COLO668 (cell line): ENCODE data around the gene CDK9.

Experiments
- DNase-seq: peaks from one replicate; lab custom pipeline; 2025; ENCODE audit not compliant: unreplicated experiment; lab: John Stamatoyannopoulos, UW

CDK9 gene

DNA sequence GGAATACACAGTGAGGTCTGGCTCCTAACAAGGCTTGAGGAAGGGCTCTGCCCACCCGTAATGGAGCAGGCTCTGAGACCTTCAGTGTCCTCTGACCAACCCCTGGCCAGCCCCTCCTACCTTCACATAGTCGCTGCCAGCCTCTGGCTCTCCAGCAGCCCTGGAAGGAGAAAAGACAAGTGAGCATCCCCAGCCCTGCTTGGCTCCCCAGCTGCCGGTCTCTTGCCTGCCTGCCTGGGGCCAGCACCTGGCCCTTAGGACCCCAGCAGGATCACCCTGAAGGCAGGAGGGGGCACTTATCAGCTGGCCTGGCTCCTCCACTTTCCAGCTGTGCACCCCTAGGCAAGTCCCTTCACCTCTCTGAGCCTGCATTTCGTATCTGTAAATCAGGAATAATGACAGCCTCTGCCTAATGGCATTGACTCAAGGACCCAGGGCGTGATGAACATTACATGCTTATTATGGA lies 24.3 kb upstream of the CDK9 start:
- no peak for DNase-seq

DNA sequence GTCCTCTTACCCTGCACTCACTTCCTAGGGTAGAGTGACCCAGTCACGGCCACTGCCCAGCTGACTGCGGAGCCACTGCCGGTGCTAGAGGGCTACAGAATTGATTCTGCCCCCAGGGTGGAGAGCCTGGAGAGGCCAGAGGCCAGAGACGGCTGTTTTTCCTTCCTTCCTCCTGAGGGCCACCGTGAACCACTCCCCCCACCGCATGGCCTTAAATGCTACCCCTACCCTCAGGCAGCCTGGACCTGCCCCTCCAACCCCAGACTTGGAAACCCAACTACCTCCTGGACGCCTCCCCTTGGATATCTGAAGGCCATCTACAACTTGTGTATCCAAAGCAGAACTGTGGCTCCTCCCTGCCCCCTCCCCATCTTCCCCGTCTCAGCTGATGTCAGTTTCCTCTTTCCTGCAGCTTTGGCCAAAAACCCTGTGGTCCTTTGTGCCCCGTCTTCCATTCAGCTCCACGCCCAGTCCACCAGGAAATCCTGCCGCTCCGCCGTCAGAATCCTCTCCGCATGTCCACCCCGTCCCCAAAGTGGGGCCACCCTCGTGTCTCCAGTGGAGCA lies 23.6 kb upstream of the CDK9 start:
- DNase-seq: no peak

GRCh38 chr9:127763918-127764384 lies 21.9 kb upstream of the CDK9 start:
- peak; percentile 39 for DNase-seq

DNA sequence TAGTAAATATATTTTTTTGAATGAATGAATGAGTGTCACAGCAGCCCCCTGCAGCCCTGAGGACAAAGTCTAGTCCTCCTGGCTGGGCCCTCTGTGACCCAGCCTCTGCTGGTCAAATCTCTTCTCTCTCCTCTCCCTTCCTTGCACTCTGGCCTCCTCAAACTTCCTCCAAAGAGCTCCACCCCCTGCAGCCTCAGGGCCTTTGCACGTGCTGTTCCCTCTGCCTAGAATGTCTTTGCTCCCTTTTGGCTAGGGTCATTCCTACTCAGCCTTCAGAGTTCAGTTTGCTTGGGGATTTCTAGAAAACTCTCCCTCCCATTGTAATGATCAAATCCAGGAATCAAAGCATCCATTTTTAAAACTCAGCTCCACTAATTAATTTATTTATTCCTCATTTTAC lies 20.4 kb upstream of the CDK9 start:
- DNase-seq: no peak

GRCh38 chr9:127767410-127767809 lies 18.4 kb upstream of the CDK9 start:
- DNase-seq: no peak

- no peak for DNase-seq
Measured at GRCh38 chr9:127767909-127768331, 17.9 kb upstream of the CDK9 start.

DNA sequence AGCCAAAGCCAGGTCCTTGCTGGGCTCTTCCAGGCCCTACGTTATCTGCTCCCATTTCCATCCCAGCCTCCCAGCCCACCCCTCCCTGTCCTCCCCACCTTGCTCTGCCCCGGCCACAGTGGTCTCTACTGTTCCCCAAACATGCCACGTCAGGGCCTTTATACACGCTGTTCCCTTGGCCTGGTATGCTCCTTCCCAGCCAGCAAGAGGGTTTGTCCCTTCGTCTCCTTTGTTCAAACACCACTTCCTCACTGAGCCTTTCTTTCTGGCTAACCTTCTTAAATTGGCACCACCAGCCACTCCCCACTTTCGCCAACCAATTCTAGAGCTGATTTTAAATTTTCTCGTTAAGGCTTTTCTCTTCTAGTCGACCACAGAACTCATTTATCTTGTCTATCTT lies 17.1 kb upstream of the CDK9 start:
- no peak for DNase-seq

GRCh38 chr9:127769101-127769500 lies 16.7 kb upstream of the CDK9 start:
- DNase-seq: no peak

DNA sequence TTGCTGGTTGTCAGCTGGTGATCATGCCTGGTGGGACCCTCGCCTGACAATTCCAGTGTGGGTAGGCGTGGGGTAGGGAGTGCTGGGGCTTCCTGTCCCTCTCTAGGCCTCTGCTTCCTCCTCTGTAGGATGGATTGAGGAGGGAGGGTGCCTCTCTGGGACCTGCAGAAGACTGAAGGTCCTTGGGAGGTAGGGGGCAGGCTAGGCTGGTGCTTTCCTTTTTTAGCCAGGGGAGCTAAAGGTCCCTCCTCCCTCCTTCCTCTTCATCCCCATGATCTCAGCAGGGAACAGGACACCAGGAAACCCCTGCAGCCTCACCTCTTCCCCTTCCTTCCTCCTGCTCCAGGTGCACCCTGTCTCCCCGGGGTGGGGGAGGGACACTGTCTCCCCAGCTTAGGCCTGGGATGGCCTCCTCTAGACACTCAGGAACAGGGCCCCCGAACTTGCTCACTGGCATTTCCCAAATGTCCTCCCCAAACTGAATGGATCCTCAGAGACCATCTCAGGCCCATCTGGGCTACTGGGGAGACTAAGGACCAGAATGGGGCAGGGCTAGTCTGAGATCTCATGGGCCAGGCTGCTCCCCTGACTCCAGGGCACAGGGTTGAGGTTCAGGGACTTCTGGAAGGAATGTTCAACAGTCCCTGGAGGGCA lies 15.8 kb upstream of the CDK9 start:
- DNase-seq: no peak

DNA sequence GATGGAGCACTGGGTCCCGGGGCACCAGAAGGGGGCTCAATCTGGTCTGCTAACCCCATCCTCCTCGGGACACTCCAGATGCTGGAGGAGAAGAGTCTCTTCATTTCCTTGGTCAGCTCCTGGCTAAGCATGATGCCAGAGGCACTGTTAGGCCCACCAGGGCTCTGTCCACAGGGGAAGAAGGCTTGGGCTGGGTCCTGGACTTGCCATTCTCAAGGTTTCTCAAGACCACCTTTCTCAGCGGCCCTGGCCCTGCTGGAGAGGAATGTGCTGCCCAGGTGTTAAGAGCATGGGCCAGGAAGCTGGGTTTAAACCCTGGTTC lies 15.3 kb upstream of the CDK9 start:
- no peak for DNase-seq

DNA sequence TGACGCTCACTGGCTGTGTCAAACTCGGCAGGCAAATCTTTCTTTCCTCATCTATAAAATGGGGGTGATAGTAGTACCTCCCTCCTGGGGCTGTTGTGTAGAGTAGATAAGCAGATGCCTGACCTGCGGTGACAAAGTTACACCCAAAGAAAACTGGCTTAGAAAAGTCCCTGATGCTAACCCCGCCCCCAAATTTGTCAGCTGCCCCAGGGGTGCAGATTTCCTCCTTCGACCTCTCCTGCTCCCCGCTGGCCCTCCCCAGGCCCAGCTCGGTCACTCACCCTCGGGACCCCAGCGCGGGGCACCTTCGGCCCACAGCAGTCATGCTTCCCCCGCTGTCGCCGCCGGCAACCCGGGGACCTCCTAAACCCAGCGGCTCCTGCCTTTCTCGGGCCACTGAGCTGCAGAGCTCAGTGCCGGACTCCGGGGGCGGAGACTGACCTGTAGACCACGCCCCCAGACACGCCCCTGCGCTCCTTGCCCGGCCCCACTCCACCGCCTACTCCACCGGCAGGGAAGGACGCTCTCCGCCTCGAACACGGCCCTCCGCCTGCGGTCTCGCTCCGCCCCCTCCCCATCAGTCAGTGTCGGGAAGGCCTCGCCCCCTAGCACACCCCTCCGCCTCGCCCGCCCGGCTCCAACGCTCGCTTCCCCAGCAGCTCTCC lies 14.8 kb upstream of the CDK9 start:
- peak; percentile 95 for DNase-seq

- DNase-seq: no peak
Measured at GRCh38 chr9:127771570-127772189, 14.2 kb upstream of the CDK9 start.

DNA sequence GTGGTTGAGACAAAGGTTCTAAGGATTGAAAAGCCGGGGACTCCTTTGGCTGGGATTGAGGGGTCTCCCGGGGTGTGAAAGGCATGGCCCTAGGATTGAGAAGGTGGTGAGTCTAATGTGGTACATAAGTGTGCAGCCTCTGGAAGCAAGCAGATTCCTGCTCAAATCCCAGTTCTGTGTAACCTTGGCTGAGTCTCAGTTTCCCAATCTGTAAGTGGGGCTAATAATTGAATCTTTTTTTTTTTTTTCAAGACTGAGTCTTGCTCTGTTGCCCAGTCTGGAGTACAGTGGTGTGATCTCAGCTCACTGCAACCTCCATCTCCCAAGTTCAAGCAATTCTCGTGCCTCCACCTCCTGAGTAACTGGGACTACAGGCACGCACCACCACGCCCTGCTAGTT lies 13.2 kb upstream of the CDK9 start:
- no peak for DNase-seq

DNA sequence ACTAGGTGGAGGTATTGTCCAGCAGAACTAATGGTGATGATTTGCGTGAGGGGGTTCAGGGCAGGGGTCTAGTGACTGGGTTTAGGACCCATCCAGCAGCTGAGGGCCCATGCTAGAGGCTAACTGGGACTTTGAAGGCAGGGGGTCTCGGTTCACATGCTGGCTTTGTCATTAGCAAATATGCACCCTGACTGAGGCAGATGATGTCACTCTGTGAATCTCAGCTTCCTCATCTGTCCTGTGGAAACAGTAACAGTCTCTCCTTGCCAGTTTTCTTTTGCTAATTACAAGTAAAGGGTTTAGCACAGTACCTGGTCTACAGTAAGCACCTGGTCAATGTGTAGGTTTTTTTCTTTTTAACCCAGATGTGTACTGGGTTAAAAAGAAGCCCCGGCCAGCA lies 12.6 kb upstream of the CDK9 start:
- no peak for DNase-seq

GRCh38 chr9:127773981-127774380 lies 11.9 kb upstream of the CDK9 start:
- DNase-seq: no peak

- no peak for DNase-seq
Measured at GRCh38 chr9:127776195-127776923, 9.5 kb upstream of the CDK9 start.

DNA sequence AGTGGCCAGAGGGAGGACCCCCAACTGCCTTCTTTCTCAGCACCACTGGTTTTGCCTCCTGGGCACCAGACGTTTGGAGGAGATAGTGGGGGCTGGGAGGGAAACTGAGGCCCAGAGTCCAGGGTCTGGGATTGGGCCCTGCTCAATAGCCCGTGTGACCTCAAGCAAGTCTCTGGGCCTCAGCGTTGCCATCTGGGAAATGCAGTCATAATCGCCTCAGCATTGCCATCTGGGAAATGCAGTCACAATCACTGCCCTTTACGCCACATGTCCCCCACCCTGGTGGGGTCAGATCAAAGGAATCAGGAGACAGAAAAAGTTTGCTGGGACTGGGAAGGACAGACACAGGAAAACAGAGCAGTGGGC lies 8.9 kb upstream of the CDK9 start:
- DNase-seq: no peak

DNA sequence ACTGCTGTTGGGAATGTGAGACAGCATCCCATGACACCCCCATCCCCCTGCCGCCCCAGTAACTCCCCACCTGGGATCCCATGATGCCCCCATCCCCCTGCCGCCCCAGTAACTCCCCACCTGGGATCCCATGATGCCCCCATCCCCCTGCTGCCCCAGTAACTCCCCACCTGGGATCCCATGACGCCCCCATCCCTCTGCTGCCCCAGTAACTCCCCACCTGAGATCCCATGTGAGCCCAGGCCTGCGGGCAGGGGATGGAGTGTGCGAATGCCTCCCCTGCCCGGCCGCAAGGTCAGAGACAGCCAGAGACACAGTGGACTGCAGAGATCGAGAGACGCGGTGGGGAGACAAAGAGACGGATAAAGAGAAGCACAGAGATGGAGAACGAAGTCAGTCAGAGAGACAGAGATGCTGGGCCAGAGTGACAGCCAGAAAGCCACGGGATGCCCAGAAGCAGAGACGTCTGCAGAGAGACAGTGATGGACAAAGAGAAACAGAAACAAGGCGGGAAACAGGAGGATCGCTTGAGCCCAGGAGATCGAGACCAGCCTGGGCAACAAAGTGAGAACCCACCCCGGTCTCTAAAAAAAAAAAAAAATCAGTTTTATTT lies 8.4 kb upstream of the CDK9 start:
- DNase-seq: no peak

- DNase-seq: no peak
Measured at GRCh38 chr9:127778280-127779135, 7.3 kb upstream of the CDK9 start, which contains the start of gene SH2D3C. TSS of gene SH2D3C (minus strand) at chr9:127778666. CDS start at chr9:127778627, 39 bp downstream.
